Fibroblast of pulmonary artery (primary cell): ENCODE results near the gene LLGL2.

Experiments used
- DNase-seq: peaks from one replicate; pipeline ENCODE4 v3.0.0-alpha.2; 2010; ENCODE audit warnings: low read depth
- H3K4me3 ChIP-seq: replicated peaks from 2 replicates; pipeline ENCODE4 v1.5.1; 2011; ENCODE audit warnings: low read depth, mild to moderate bottlenecking, control low read depth, low read length, moderate library complexity
- CTCF ChIP-seq: IDR thresholded peaks from 2 replicates; pipeline ENCODE4 v1.5.1; 2011; ENCODE audit warnings: mild to moderate bottlenecking, control low read depth, low read length, inconsistent platforms; ENCODE audit errors: missing control alignments

LLGL2 gene

DNA sequence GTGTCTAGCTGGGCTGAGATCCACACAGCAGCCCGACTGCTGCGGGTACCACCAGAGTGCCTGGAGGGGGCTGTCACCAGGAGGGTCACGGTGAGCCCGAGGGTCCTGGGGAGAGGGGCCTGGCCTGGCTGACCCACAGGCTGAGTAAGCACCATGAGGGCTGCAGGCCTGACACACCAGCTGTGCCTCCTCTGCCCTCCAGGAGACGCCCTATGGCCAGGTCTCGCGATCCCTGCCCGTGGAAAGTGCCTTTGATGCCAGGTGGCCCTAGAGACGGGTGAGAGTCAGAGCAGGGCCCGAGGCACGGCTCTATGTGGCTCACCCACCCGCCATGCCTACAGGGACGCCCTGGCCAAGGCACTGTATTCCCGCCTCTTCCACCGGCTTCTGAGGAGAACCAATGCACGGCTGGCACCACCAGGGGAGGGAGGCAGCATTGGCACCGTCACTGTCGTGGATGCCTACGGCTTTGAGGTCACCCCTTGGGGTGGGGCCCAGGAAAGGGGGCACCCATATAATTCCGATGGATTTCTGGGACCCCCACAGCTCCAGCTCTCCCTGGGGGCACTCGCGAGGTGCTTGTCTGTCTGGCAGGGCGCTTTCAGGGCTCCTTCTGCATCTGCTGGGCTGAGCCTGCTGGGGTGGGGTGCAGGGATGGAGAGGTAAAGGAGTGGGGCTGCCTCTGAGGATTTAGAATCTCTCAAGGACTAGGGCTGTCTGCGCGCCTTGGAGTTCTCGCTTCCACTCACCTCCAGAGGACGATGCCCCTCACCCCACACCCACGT, 69.2 kb downstream of the LLGL2 start:
- DNase-seq: no peak
- H3K4me3 ChIP-seq: no peak overlapping the region
- TF ChIP-seq CTCF: no peak

GRCh38 chr17:75595284-75595919, 69.9 kb downstream of the LLGL2 start:
- DNase-seq: no peak
- no peak for TF ChIP-seq CTCF
- no peak overlapping the region for H3K4me3 ChIP-seq

GRCh38 chr17:75595920-75596313, 70.4 kb downstream of the LLGL2 start:
- DNase-seq: no peak
- H3K4me3 ChIP-seq: no peak overlapping the region
- TF ChIP-seq CTCF: no peak

- DNase-seq: no peak
- TF ChIP-seq CTCF: no peak
- no peak overlapping the region for H3K4me3 ChIP-seq
Measured at GRCh38 chr17:75596320-75597087, 71.0 kb downstream of the LLGL2 start.

DNA sequence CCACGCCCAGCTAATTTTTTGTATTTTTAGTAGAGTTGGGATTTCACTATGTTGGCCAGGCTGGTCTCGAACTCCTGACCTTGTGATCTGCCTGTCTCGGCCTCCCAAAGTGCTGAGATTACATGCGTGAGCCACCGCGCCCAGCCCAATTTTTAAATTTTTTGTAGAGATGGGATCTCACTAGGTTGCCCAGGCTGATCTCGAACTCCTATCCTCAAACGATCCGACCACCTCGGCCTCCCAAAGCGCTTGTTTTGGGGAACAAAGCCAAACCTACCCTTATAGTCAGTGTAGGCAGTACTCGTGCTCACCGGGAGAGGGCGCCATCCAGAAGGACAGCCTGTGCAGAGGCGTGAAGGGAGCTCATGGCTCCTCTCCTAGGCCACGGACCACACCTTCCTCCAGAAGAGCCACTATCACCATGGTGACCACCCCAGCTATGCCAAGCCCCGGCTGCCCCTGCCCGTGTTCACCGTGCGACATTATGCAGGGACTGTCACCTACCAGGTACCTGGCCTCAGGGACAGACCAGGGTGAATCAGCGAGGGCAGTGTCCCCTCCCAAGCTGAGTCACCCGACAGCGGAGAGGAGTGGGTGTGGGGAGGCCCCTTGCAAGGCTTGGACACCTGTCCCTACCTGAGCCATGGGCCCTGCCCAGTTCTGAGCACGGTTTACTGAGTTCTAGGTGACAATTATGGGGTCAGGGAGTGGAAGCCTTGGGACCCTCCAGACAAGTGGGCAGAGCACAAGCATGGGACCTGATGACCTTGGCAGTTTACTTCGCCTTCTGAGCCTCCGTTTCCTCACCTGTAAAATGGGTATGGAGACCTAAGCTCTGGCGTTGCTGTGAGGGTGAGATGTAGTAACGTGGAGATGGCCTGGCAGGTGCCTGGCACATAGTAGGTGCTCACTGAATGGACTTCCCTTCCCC, 75.8 kb downstream of the LLGL2 start:
- DNase-seq: peak; percentile 46
- peak; percentile 74 for TF ChIP-seq CTCF
- no peak overlapping the region for H3K4me3 ChIP-seq

- no peak for DNase-seq
- no peak for TF ChIP-seq CTCF
- H3K4me3 ChIP-seq: no peak overlapping the region
Measured at GRCh38 chr17:75602644-75603043, 77.1 kb downstream of the LLGL2 start.
